Measurements from ENCODE around the gene PRPF4.

DNA sequence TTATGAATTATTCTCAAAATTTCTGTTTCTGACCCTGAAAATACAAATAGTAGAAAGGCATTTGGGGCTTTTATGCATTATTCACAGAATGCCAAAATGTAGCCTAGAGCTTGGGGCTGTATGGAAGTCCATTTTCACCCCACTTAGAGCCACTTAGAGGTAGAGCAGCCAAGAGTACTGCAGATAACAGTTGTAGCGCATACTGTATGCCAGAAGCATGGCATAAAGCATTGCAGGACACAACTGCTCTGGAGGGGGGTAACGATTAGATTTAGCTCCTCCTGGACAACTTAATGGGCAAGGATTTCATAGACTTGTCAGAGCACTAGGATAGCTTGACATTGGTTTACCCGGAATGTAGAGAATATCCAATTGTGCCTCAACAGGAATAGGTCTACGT is 38.4 kb upstream of the PRPF4 start:
- TF ChIP-seq, protein P1, sequence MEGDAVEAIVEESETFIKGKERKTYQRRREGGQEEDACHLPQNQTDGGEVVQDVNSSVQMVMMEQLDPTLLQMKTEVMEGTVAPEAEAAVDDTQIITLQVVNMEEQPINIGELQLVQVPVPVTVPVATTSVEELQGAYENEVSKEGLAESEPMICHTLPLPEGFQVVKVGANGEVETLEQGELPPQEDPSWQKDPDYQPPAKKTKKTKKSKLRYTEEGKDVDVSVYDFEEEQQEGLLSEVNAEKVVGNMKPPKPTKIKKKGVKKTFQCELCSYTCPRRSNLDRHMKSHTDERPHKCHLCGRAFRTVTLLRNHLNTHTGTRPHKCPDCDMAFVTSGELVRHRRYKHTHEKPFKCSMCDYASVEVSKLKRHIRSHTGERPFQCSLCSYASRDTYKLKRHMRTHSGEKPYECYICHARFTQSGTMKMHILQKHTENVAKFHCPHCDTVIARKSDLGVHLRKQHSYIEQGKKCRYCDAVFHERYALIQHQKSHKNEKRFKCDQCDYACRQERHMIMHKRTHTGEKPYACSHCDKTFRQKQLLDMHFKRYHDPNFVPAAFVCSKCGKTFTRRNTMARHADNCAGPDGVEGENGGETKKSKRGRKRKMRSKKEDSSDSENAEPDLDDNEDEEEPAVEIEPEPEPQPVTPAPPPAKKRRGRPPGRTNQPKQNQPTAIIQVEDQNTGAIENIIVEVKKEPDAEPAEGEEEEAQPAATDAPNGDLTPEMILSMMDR (IDR thresholded peaks at IDR 0.05) = no peak
- TF ChIP-seq POLR2A (IDR thresholded peaks at IDR 0.05) = no peak
- no peak for TF ChIP-seq EP300 (IDR thresholded peaks at IDR 0.05)

Data from tibial nerve (tissue), 4 donors.